HG03521 (cell line): Measurements from ENCODE around the gene DPM3.
A peak's percentile ranks its signal among the peaks of the same experiment; 100 is the strongest.
"Not testable (repeated sequence)": the region's sequence is repeated elsewhere in the genome, so short reads cannot be mapped to it uniquely, and the experiment has no call there.

Experiments used
- ATAC-seq: cut with Tn5 transposase; IDR thresholded peaks from one replicate; pipeline ENCODE4 v1.9.1; 2021; ENCODE audit warnings: mild to moderate bottlenecking, moderate library complexity; ENCODE audit not compliant: unreplicated experiment

Gene DPM3

GRCh38 chr1:155139895-155140629, at the start of gene DPM3:
DPM3 (minus strand) TSS chr1:155140531; CDS start chr1:155140240, 291 bp downstream.
- ATAC-seq, result peak; percentile 68

- not testable (repeated sequence) for ATAC-seq
These were observed 49.6 kb upstream of the DPM3 start for GRCh38 chr1:155189926-155190325.

GRCh38 chr1:155188268-155188667, 47.9 kb upstream of the DPM3 start:
- ATAC-seq, result no peak

GRCh38 chr1:155187456-155187891, 47.1 kb upstream of the DPM3 start:
- no peak for ATAC-seq

GRCh38 chr1:155186794-155187455, 46.6 kb upstream of the DPM3 start:
- ATAC-seq, result no peak

- ATAC-seq, result no peak
These were observed 45.9 kb upstream of the DPM3 start for GRCh38 chr1:155186067-155186793.

GRCh38 chr1:155185783-155186066, 45.4 kb upstream of the DPM3 start:
- no peak for ATAC-seq

- ATAC-seq, result no peak
These were observed 44.8 kb upstream of the DPM3 start for GRCh38 chr1:155184835-155185782.

- ATAC-seq, result no peak
These were observed 44.0 kb upstream of the DPM3 start for GRCh38 chr1:155184351-155184811.

- ATAC-seq, result no peak
These were observed 43.5 kb upstream of the DPM3 start for GRCh38 chr1:155183775-155184221.

GRCh38 chr1:155182052-155182550, 41.8 kb upstream of the DPM3 start:
- ATAC-seq, result no peak

GRCh38 chr1:155181371-155182051, 41.2 kb upstream of the DPM3 start:
- no peak for ATAC-seq

GRCh38 chr1:155179112-155180031, 39.0 kb upstream of the DPM3 start:
- ATAC-seq, result no peak

- no peak for ATAC-seq
These were observed 38.2 kb upstream of the DPM3 start for GRCh38 chr1:155178441-155179111.

GRCh38 chr1:155177918-155178281, 37.6 kb upstream of the DPM3 start:
- ATAC-seq, result no peak

GRCh38 chr1:155177192-155177917, 37.0 kb upstream of the DPM3 start:
- ATAC-seq, result no peak

- ATAC-seq, result no peak
These were observed 36.3 kb upstream of the DPM3 start for GRCh38 chr1:155176544-155177071.
